HG02938 (cell line): ENCODE results near the gene CTNNA2.

Source experiments
- ATAC-seq: cut with Tn5 transposase; IDR thresholded peaks from one replicate; pipeline ENCODE4 v1.9.1; 2021; ENCODE audit warnings: mild to moderate bottlenecking, moderate library complexity; ENCODE audit not compliant: unreplicated experiment

The CTNNA2 gene

DNA sequence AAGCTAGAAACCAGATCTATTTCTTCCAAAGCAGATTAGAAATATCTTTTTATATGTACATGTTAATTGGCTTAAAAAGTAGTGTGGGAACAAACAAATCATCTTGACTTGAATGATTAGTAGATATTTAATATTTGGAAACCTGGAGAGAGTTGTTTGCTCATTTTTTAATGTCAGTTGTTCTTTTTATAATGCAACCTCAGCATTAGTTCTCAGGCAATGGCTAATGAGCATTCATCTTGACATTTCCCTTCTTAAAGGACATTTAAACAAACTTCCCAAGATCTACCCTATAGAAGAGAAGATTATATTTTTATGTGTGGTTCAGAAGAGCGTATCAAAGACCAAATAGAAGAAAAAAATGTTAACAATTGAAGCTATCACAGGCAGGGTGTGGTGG lies 334.0 kb downstream of the CTNNA2 start:
- no peak for ATAC-seq

DNA sequence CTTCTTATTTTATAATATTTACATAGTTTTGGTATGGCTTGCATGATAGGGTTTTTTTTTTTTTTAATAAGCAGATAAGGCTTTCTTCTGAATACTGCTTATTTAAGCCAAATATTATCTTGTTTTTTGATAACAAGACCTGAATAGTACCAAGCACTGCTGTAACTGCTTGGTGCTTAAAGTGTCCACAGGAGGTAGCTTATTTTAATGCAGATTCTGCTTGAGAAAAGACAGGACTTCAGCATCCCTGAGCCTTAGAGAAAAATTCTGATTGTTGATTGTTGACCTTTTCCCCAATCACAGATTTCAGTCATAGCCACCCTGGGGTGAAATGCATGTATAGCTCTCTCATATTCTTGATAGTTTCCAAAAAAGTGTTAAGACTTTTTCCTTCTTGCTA lies 336.4 kb downstream of the CTNNA2 start:
- ATAC-seq, result no peak

- ATAC-seq, result no peak
Observed at GRCh38 chr2:79849949-79850348, 337.1 kb downstream of the CTNNA2 start.

GRCh38 chr2:79850912-79851311 lies 338.1 kb downstream of the CTNNA2 start:
- ATAC-seq, result no peak

DNA sequence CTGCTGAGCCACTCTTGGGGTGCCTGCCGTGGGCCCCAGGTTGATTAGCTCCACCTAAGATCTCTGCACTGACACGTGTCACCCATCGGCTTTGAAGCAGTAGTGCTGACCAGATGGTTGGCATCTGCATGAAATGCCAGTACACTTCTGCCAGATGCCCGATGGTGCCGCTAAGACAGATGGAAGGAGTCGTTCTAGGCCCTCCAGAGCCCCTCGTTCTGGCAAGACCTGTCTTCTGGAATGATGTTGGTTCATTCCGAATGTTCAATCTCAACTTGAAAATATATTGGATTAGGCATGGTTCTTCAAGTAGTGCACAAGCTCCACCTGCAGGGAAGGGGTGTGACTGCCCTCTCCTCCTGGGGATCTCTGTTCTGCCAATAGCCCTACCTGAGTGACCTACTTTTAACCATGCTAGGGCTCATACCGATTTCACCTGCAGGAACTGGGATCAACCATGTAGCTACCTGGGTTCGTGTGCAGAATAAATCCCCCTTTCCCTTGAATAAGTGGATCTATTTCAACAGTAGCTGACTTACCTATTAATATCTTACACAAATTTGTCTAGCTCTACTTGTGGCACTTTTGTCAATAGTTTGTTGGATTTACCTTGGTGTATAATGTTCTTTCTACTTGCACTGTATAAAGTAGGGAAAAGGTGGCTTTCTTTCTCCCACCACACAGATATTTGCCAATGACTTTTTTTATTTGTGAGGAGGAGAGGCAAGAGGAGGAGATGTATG lies 342.6 kb downstream of the CTNNA2 start:
- ATAC-seq, result no peak

DNA sequence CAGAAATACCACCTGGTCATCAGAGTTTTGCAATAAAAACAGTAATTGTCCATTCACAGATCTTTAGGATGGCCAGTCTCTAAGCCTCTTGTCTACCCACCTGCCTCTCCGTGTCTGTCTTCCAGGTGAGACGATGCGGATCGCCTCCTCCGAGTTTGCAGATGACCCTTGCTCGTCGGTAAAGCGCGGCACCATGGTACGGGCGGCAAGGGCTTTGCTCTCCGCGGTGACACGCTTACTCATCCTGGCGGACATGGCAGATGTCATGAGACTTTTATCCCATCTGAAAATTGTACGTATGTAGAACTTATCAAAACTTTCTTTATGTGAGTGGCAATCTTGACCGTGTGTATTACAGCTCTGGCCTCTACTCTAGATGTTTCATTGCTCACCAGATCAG lies 345.0 kb downstream of the CTNNA2 start:
- no peak for ATAC-seq

DNA sequence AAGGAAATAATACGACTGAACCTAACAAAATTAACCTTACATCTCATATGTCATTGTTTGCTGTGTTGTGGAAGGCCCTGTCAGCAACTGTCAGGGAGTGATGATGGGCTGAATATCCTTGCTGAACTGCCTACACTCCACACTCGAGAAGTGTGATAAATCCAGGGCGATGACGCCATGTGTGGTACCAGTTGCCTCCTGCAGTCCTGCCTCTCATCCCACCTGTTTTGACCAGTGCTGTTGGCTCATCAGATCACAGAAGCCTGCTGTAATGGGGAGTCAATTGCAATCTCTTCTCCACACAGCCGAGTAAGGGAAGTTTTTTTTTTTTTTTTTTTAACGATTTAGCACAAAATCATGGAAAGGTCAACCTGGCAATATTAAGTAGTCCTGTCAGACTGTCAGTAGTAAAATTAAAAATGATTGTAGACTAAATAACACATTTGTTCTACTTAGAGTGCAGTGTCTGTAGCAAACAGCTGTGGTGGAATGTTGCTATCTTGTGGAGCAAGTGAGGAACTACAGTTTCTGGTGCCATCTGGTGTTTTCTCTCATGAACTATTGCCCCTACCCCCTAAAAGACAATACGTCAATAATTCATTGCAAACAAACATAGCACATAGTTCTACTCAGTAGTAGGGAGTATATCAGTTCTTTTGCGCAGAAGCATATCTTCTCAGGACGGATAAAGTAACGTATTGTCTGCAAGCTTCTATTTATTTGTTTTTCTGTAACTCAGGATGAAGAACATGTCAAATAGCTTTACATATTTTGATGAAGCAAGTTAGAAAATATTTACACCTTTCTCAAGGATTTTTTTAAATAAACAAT lies 347.6 kb downstream of the CTNNA2 start:
- ATAC-seq, result no peak

DNA sequence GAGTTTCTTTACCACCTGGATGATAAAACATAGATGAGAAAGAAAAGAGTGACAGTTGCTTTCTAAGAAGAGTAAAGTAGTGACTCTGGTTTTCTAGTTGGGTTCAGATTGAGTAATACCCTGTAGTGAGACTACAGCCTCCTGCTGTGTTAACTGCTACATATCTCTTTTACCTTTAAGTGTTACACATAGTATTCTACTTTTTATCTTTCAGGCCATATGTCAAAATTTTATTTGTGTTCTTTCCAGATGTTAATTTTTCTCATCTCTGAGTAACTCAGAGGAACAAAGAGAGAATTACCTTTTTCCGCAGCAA lies 348.2 kb downstream of the CTNNA2 start:
- ATAC-seq, result no peak

DNA sequence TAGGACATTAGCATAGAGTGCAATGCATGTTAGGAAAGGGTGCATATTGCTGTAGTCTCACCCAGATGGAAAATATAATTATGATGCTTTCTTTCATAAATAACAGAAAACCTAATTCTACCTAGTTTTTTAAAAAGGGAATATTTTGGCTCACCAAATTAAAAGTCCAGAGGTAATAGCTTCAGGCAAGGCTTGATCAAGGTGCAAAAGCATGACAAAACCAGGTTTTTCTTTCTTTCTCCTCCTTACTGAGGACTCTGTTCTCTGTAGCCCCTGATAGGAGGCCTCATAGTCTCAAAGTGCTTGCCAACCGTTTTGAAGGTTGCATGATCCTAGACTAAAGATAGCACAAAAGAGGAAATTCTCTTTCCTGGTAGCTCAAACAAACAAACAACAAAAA lies 349.9 kb downstream of the CTNNA2 start:
- no peak for ATAC-seq

- no peak for ATAC-seq
Observed at GRCh38 chr2:79872656-79873055, 359.8 kb downstream of the CTNNA2 start.

- no peak for ATAC-seq
Observed at GRCh38 chr2:79874015-79874414, 361.2 kb downstream of the CTNNA2 start.

- ATAC-seq, result no peak
Observed at GRCh38 chr2:79876430-79876829, 363.6 kb downstream of the CTNNA2 start.

GRCh38 chr2:79882548-79882947 lies 369.7 kb downstream of the CTNNA2 start:
- no peak for ATAC-seq

- ATAC-seq, result peak; percentile 83
Observed at GRCh38 chr2:79887747-79888374, 375.0 kb downstream of the CTNNA2 start.

DNA sequence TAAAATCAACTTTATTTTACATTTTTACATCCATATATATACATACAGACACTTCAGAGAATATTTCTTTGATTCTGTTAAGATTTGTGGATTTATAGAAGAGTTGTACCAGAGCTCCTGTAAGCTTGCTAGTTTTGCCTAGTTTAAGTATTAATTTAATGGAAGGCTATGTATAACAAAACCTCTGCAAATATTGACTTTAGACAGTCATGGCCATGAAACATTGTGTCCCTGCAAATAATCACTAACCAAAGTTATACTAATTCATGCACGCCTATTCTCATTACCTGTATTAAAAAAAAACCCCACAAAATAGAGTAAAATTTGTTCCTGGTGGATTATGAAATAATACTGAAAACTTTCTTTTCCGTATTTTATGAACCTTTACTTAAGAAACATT lies 379.3 kb downstream of the CTNNA2 start:
- no peak for ATAC-seq

DNA sequence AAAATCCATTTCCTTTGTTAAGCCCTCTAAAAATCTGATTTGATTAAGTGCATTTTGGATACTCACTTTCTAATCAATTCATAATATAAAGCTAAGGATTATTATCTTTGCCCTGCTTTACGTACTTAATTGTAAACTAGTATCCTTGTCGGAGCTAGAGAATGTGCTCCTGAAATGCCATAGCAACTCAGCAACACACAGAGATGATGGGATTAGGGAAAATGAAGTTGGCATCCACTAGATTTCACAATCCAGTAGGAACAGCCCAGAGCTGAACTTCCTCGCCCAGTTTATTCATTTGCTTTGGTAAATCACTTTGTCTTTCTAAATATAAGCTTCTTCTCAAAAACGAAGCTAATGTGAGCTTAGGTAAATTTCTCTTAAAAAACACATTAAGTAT lies 386.3 kb downstream of the CTNNA2 start:
- ATAC-seq, result no peak

- no peak for ATAC-seq
Observed at GRCh38 chr2:79901161-79901560, 388.3 kb downstream of the CTNNA2 start.

- ATAC-seq, result no peak
Observed at GRCh38 chr2:79903222-79904000, 390.6 kb downstream of the CTNNA2 start.

- no peak for ATAC-seq
Observed at GRCh38 chr2:79906139-79906890, 393.5 kb downstream of the CTNNA2 start.

DNA sequence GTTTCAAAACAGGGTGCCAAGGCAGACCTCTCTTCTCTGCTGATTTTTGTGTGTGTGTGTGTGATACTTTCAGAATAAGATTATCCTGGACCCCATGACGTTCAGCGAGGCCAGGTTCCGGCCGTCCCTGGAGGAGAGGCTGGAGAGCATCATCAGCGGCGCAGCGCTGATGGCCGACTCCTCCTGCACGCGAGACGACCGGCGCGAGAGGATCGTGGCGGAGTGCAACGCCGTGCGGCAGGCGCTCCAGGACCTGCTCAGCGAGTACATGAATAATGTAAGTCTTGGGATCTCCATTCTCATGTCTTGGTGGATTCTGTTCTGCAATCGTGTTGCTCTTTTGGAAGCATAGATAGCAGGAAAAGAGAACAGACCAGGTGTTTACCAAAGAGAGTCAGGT lies 396.7 kb downstream of the CTNNA2 start:
- ATAC-seq, result no peak

DNA sequence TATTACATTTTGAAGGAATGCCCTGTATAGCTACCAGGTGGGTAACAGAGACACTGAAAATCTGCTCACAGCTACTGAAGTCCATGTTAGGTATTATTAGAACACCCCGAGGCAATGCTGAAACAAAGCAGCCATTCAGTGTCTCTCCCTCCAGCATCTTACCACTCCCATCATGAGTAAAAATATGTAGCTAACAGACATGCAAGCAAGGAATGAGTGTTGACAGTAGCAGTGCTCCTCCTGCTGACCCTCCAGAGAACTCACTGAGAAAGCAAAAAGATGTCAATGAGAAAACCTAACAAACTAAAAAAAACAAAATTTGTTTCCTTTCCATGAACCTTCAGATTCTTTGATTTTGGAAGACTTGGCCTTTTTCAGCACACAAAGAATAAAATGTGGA lies 397.8 kb downstream of the CTNNA2 start:
- no peak for ATAC-seq
